OCI-LY7 (cell line): ENCODE results near the gene DDX56. TPM values are rescaled to one million over a fixed set of nuclear protein-coding genes. Genes with fewer than 3 reads are reported as not detected.

ENCODE experiments used
- BruUV-seq: library from RNA; stranded (reverse); fragments of 400-500 nt; replicated peaks from 2 replicates; lab custom pipeline; 2021; lab: Mats Ljungman, UMichigan
- CTCF ChIA-PET: fragments of 300-600 bp; sonication (Branson Sonifier 250); formaldehyde crosslinking; loops from one replicate; lab custom pipeline; 2022; ENCODE audit warnings: antibody characterized with exemption; ENCODE audit not compliant: unreplicated experiment; lab: Charles Lee
- POLR2A ChIA-PET: fragments of 300-600 bp; sonication (Branson Sonifier 250); formaldehyde crosslinking; loops from one replicate; lab custom pipeline; 2022; ENCODE audit warnings: antibody characterized with exemption; lab: Charles Lee
- DNase-seq: peaks from one replicate; pipeline ENCODE4 v3.0.0-alpha.2; 2015; ENCODE audit warnings: low spot score
- H2AFZ ChIP-seq: fragments of 200-600 bp; sonication (generic), shearing (Covaris generic); 2 replicates; pipeline ENCODE4 v1.6.1; 2014; ENCODE audit warnings: mild to moderate bottlenecking, antibody characterized with exemption, low read length, moderate library complexity
- H3K27ac ChIP-seq: fragments of 200-600 bp; sonication (generic); 2 replicates; pipeline ENCODE4 v1.5.1; 2014; ENCODE audit warnings: mixed run types, low read depth, mild to moderate bottlenecking, moderate library complexity, low read length, inconsistent platforms; ENCODE audit not compliant: poor library complexity, severe bottlenecking
- H3K36me3 ChIP-seq: fragments of 200-600 bp; sonication (generic); 2 replicates; pipeline ENCODE4 v1.6.1; 2014; ENCODE audit warnings: mild to moderate bottlenecking, antibody characterized with exemption, low read length, moderate library complexity, mixed read lengths; ENCODE audit not compliant: insufficient read depth
- H3K4me1 ChIP-seq: fragments of 200-600 bp; sonication (generic); 2 replicates; pipeline ENCODE4 v1.5.1; 2014; ENCODE audit warnings: mild to moderate bottlenecking, low read length; ENCODE audit not compliant: insufficient read depth, poor library complexity, severe bottlenecking
- H3K4me2 ChIP-seq: fragments of 200-600 bp; sonication (generic); 2 replicates; pipeline ENCODE4 v1.6.1; 2014; ENCODE audit warnings: mild to moderate bottlenecking, low read length
- H3K4me3 ChIP-seq: fragments of 200-600 bp; sonication (generic); 2 replicates; pipeline ENCODE4 v1.5.1; 2014; ENCODE audit warnings: mild to moderate bottlenecking, low read depth, low read length; ENCODE audit not compliant: poor library complexity, severe bottlenecking
- H3K79me2 ChIP-seq: fragments of 200-600 bp; sonication (generic); 2 replicates; pipeline ENCODE4 v1.6.1; 2016; ENCODE audit warnings: low read depth, mild to moderate bottlenecking, low read length, moderate library complexity, mixed read lengths; ENCODE audit not compliant: insufficient read depth
- H3K9me2 ChIP-seq: fragments of 200-600 bp; sonication (generic); 2 replicates; pipeline ENCODE4 v1.6.1; 2016; ENCODE audit warnings: mild to moderate bottlenecking, low read length, mixed read lengths; ENCODE audit not compliant: insufficient read depth
- H3K9me3 ChIP-seq: fragments of 200-600 bp; sonication (generic); 2 replicates; pipeline ENCODE4 v1.6.1; 2014; ENCODE audit warnings: mild to moderate bottlenecking, mixed run types, low read length, mixed read lengths
- H4K20me1 ChIP-seq: fragments of 200-600 bp; sonication (generic); 2 replicates; pipeline ENCODE4 v1.6.1; 2014; ENCODE audit warnings: mild to moderate bottlenecking, antibody characterized with exemption, low read length, moderate library complexity, mixed read lengths; ENCODE audit not compliant: insufficient read depth
- CTCF ChIP-seq: fragments of 200-600 bp; sonication (generic); conservative IDR thresholded peaks from 2 replicates; pipeline ENCODE4 v1.5.1; 2014; ENCODE audit warnings: mild to moderate bottlenecking, antibody characterized with exemption, low read length, moderate library complexity, mixed read lengths
- EZH2phosphoT487 ChIP-seq: fragments of 200-600 bp; sonication (generic); IDR thresholded peaks from 2 replicates; pipeline ENCODE4 v1.6.1; 2018; ENCODE audit warnings: low read depth, borderline replicate concordance, mild to moderate bottlenecking, mixed run types, antibody characterized with exemption, low read length, moderate library complexity, mixed read lengths
- intact Hi-C: fragments of 100-400 bp; cut with micrococcal nuclease; formaldehyde crosslinking; loops from one replicate; pipeline ENCODE4 v1.10.0; 2022; ENCODE audit not compliant: unreplicated experiment
- total RNA-seq, 2 experiments: library from RNA; depleted of rRNA in 1 of 2; stranded (reverse); fragments of >200 nt in 1 of 2; shearing (Covaris generic) in 1 of 2; gene quantifications; 2 replicates each; pipeline ENCODE4 v1.2.3, GENCODE V29; 2014 to 2022

DDX56 gene
- total RNA-seq, 2 experiments from 2014 or later: 89.2 to 95.4 TPM

- intact Hi-C loops: no loop called here
- no peak for DNase-seq
- Histone ChIP-seq H3K27ac (no peak overlapping the region), H3K4me2 (no peak overlapping the region), H3K36me3 (no peaks in the 10 kb centered on the region), H2AFZ (no peak overlapping the region), H4K20me1 (no peaks in the 10 kb centered on the region), H3K4me1 (no peaks in the 10 kb centered on the region), H3K4me3 (no peak overlapping the region), H3K79me2 (no peaks in the 10 kb centered on the region), H3K9me3 (no peaks in the 10 kb centered on the region), H3K9me2 (no peaks in the 10 kb centered on the region)
- ChIA-PET POLR2A (interaction anchor here (0.6 kb wide), 1 partner anchor 8 kb away, joined by 4 read pairs; no protein-coding TSS in a partner anchor), CTCF (interaction anchor here (0.6 kb wide), 1 partner anchor 35 kb away, joined by 3 read pairs; the partner anchor contains the start of gene DDX56)
- no peak for TF ChIP-seq CTCF
- no peak for TF ChIP-seq EZH2phosphoT487
- BruUV-seq: no TSS peak
These were observed 34.7 kb downstream of the DDX56 start for GRCh38 chr7:44538798-44539668.

GRCh38 chr7:44538093-44538797 lies 35.5 kb downstream of the DDX56 start:
- Histone ChIP-seq H3K36me3 (no peaks in the 10 kb centered on the region), H4K20me1 (no peaks in the 10 kb centered on the region), H3K4me3 (no peak overlapping the region), H3K79me2 (no peaks in the 10 kb centered on the region), H3K4me2 (no peak overlapping the region), H3K4me1 (no peaks in the 10 kb centered on the region), H3K9me3 (no peaks in the 10 kb centered on the region), H3K9me2 (no peaks in the 10 kb centered on the region), H3K27ac (no peak overlapping the region), H2AFZ (no peak overlapping the region)
- CTCF ChIA-PET: interaction anchor here (0.6 kb wide), 1 partner anchor 36 kb away, joined by 3 read pairs; the partner anchor contains the start of gene DDX56
- POLR2A ChIA-PET: no interaction called here
- BruUV-seq: no TSS peak
- DNase-seq: no peak
- TF ChIP-seq CTCF (no peak), EZH2phosphoT487 (no peak)
- intact Hi-C loops: no loop called here
